ENCODE results near the gene FUCA1. TPM values are rescaled to one million over a fixed set of nuclear protein-coding genes. Genes with fewer than 3 reads are reported as not detected.

The FUCA1 gene
- total and polyA plus RNA-seq, 2 of the 4 experiments (the other 2 are of a cell fraction), result 2.9 to 3.5 TPM

- intact Hi-C loops (cut with micrococcal nuclease), result no loop called here
- H2AK9ac ChIP-seq (replicated peaks; ENCODE audit: low read depth, low read length, poor library complexity), result no peak overlapping the region
- H3K23ac ChIP-seq (ENCODE audit: low read depth, low read length), result no peak overlapping the region
- H2BK15ac ChIP-seq (ENCODE audit: low read depth, low read length), result no peak overlapping the region
- H3K18ac ChIP-seq (ENCODE audit: low read depth, low read length), result no peak overlapping the region
- H3K9ac ChIP-seq (ENCODE audit: low read depth, low read length), result no peak overlapping the region
- no TSS peak for BruUV-seq (replicated peaks)
- no peak overlapping the region for H2BK120ac ChIP-seq (ENCODE audit: low read depth, low read length)
- H2BK20ac ChIP-seq (ENCODE audit: low read depth, low read length), result no peak overlapping the region
- no peak for ATAC-seq (ENCODE audit: low read depth)
- H4K91ac ChIP-seq (ENCODE audit: insufficient read depth, low read depth, low read length), result no peak overlapping the region
- H4K5ac ChIP-seq (ENCODE audit: low read depth, low read length), result no peak overlapping the region
- H3K4me3 ChIP-seq (ENCODE audit: insufficient read depth, low read depth, low read length), result no peak overlapping the region
- 60% methylated on average over 1 of the region's 4 CpGs; no CpG with 5 or more reads in 1 of the 2 experiments for WGBS, 2 experiments (ENCODE audit: extremely low coverage in 2 of 2, insufficient read length in 1 of 2)
- no peaks in the 10 kb centered on the region for H4K20me1 ChIP-seq (ENCODE audit: insufficient read depth, low read length)
- POLR2A ChIA-PET (ENCODE audit: unreplicated experiment), result no interaction called here
- H3K79me1 ChIP-seq (ENCODE audit: low read depth in 1 of 2, low read length in 2 of 2), result no peaks in the 10 kb centered on the region
- no peaks in the 10 kb centered on the region; the same call in 1 of the 2 replicates for H3K9me3 ChIP-seq (ENCODE audit: control insufficient read depth, insufficient read depth, low read length)
- in situ Hi-C loops (cut with MboI; ENCODE audit: low sequenced_read_pairs), result no loop called here
- CTCF ChIA-PET, result no interaction called here
- no peak for DNase-seq
- dilution Hi-C loops (cut with HindIII; ENCODE audit: low sequenced_read_pairs, unreplicated experiment), result no loop called here
- no peak overlapping the region for H3K56ac ChIP-seq (ENCODE audit: extremely low read depth, insufficient read depth, low read length)
- no peaks in the 10 kb centered on the region for H3K4me1 ChIP-seq (ENCODE audit: control insufficient read depth, insufficient read depth, low read length)
- H3K27me3 ChIP-seq (ENCODE audit: control insufficient read depth, insufficient read depth, low read length), result peaks cover 23% of the 10 kb centered on the region
- H4K8ac ChIP-seq (ENCODE audit: low read depth in 2 of 2, low read length in 2 of 2), result no peak overlapping the region
- H3K36me3 ChIP-seq (ENCODE audit: control insufficient read depth, insufficient read depth, low read length), result no peaks in the 10 kb centered on the region
- H2BK5ac ChIP-seq (ENCODE audit: low read depth, low read length, poor library complexity, severe bottlenecking), result no peak overlapping the region
- H2AK5ac ChIP-seq (ENCODE audit: low read depth, low read length), result no peak overlapping the region
- H3K27ac ChIP-seq (ENCODE audit: insufficient read depth, low read length), result no peak overlapping the region
- TF ChIP-seq MXI1 (IDR thresholded peaks at IDR 0.05; ENCODE audit: borderline replicate concordance, low read depth, low read length), result no peak
- no peak for TF ChIP-seq POLR2A (IDR thresholded peaks at IDR 0.05; ENCODE audit: low read depth, low read length)
- no peak for TF ChIP-seq RAD21 (IDR thresholded peaks at IDR 0.05; ENCODE audit: low read length)
- no peak for TF ChIP-seq BHLHE40 (IDR thresholded peaks at IDR 0.05; ENCODE audit: low read depth, low read length)
- no peak for TF ChIP-seq CHD1 (IDR thresholded peaks at IDR 0.05; ENCODE audit: low read depth, low read length)
- TF ChIP-seq NFE2L2 (IDR thresholded peaks at IDR 0.05; ENCODE audit: low read depth, low read length), result no peak
- no peak for TF ChIP-seq RFX5 (IDR thresholded peaks at IDR 0.05; ENCODE audit: low read depth, low read length)
- TF ChIP-seq MAZ (IDR thresholded peaks at IDR 0.05; ENCODE audit: borderline replicate concordance, low read depth, low read length), result no peak
- no peak for TF ChIP-seq FOS (IDR thresholded peaks at IDR 0.05; ENCODE audit: low read depth, low read length)
- H3K4me2 ChIP-seq (ENCODE audit: low read depth, low read length), result no peak overlapping the region
- H2AFZ ChIP-seq (replicated peaks; ENCODE audit: low read length, poor library complexity), result no peak overlapping the region
- H3K4ac ChIP-seq (ENCODE audit: low read depth, low read length), result no peak overlapping the region
- H3K9me1 ChIP-seq (ENCODE audit: insufficient read depth, low read length), result no peaks in the 10 kb centered on the region
- H3K14ac ChIP-seq (replicated peaks; ENCODE audit: low read depth, low read length), result no peak overlapping the region
These were observed 27.9 kb upstream of the FUCA1 start for GRCh38 chr1:23895993-23896392.
